Neural cell (in vitro differentiated cells): Measurements from ENCODE around the gene MYBPC3. TPM values are rescaled to one million over a fixed set of nuclear protein-coding genes. Genes with fewer than 3 reads are reported as not detected.

Experiments
- H2AFZ ChIP-seq: fragments of 200-600, 300-800 bp; sonication (generic), shearing (Covaris generic); 2 replicates; pipeline ENCODE4 v1.6.0; 2014; ENCODE audit warnings: low read depth, mild to moderate bottlenecking, antibody characterized with exemption, low read length, moderate library complexity
- H3F3A ChIP-seq: fragments of 200-600 bp; shearing (Covaris generic); 2 replicates; pipeline ENCODE4 v1.6.1; 2016; ENCODE audit warnings: mild to moderate bottlenecking, moderate library complexity, mixed read lengths, antibody characterized with exemption, low read length; ENCODE audit not compliant: insufficient read depth, poor library complexity, severe bottlenecking
- H3K27ac ChIP-seq: fragments of 200-600, 300-800 bp; sonication (generic), shearing (Covaris generic); 2 replicates; pipeline ENCODE4 v1.5.1; 2014; ENCODE audit warnings: mild to moderate bottlenecking, low read length, moderate library complexity
- H3K27me3 ChIP-seq: fragments of 300-800, 200-600 bp; sonication (generic), shearing (Covaris generic); 2 replicates; pipeline ENCODE4 v1.6.0; 2014; ENCODE audit warnings: mild to moderate bottlenecking, low read depth, low read length, moderate library complexity; ENCODE audit not compliant: insufficient read depth
- H3K36me3 ChIP-seq: fragments of 300-800, 200-600 bp; sonication (generic), shearing (Covaris generic); 2 replicates; pipeline ENCODE4 v1.5.1; 2014; ENCODE audit warnings: mild to moderate bottlenecking, antibody characterized with exemption, low read length, moderate library complexity; ENCODE audit not compliant: insufficient read depth
- H3K4me2 ChIP-seq: fragments of 300-800, 200-600 bp; sonication (generic), shearing (Covaris generic); 2 replicates; pipeline ENCODE4 v1.6.0; 2014; ENCODE audit warnings: mild to moderate bottlenecking, low read length
- H3K4me3 ChIP-seq: fragments of 300-800, 200-600 bp; sonication (generic), shearing (Covaris generic); 2 replicates; pipeline ENCODE4 v1.5.1; 2014; ENCODE audit warnings: mild to moderate bottlenecking, low read length, moderate library complexity
- H3K79me2 ChIP-seq: fragments of 200-600 bp; shearing (Covaris generic); replicated peaks from 2 replicates; pipeline ENCODE4 v1.6.0; 2014; ENCODE audit warnings: mild to moderate bottlenecking, low read length, moderate library complexity; ENCODE audit not compliant: insufficient read depth
- H3K9ac ChIP-seq: fragments of 300-800, 200-600 bp; sonication (generic), shearing (Covaris generic); 2 replicates; pipeline ENCODE4 v1.6.1; 2016; ENCODE audit warnings: mild to moderate bottlenecking, low read length, mixed read lengths
- H3K9me2 ChIP-seq: fragments of 200-600 bp; shearing (Covaris generic); 2 replicates; pipeline ENCODE4 v1.6.1; 2016; ENCODE audit warnings: mild to moderate bottlenecking, low read length, mixed read lengths; ENCODE audit not compliant: insufficient read depth
- H3K9me3 ChIP-seq: fragments of 200-600, 300-800 bp; sonication (generic), shearing (Covaris generic); 2 replicates; pipeline ENCODE4 v1.6.1; 2016; ENCODE audit warnings: mild to moderate bottlenecking, mixed run types, low read length, moderate library complexity, mixed read lengths
- H4K20me1 ChIP-seq: fragments of 200-600 bp; shearing (Covaris generic); 2 replicates; pipeline ENCODE4 v1.6.1; 2016; ENCODE audit warnings: mild to moderate bottlenecking, mixed run types; ENCODE audit not compliant: insufficient read depth
- CTCF ChIP-seq: fragments of 450-650 bp; IDR thresholded peaks from 2 replicates; pipeline ENCODE4 v1.5.1; 2014; ENCODE audit warnings: antibody characterized with exemption, mild to moderate bottlenecking, moderate library complexity; ENCODE audit not compliant: poor library complexity, severe bottlenecking
- EP300 ChIP-seq: fragments of 450-650 bp; conservative IDR thresholded peaks from 2 replicates; pipeline ENCODE4 v1.6.1; 2014; ENCODE audit warnings: antibody characterized with exemption, mild to moderate bottlenecking, moderate library complexity; ENCODE audit not compliant: poor library complexity, severe bottlenecking
- EZH2 ChIP-seq: fragments of 200-600, 300-800 bp; shearing (Covaris generic), sonication (generic); IDR thresholded peaks from 2 replicates; pipeline ENCODE4 v1.6.1; 2014; ENCODE audit warnings: antibody characterized with exemption, low read length, borderline replicate concordance, mild to moderate bottlenecking; ENCODE audit not compliant: insufficient read depth, poor library complexity, severe bottlenecking
- MXI1 ChIP-seq: fragments of 450-650 bp; conservative IDR thresholded peaks from 2 replicates; pipeline ENCODE4 v1.6.1; 2014; ENCODE audit warnings: antibody characterized with exemption, mild to moderate bottlenecking; ENCODE audit not compliant: poor library complexity, severe bottlenecking
- POLR2AphosphoS5 ChIP-seq: IDR thresholded peaks from 2 replicates; pipeline ENCODE4 v1.6.1; 2012
- RAD21 ChIP-seq: fragments of 450-650 bp; conservative IDR thresholded peaks from 2 replicates; pipeline ENCODE4 v1.6.1; 2014; ENCODE audit warnings: antibody characterized with exemption, mild to moderate bottlenecking, moderate library complexity
- SMC3 ChIP-seq: fragments of 450-650 bp; conservative IDR thresholded peaks from 2 replicates; pipeline ENCODE4 v1.6.1; 2014; ENCODE audit warnings: antibody characterized with exemption, mild to moderate bottlenecking, moderate library complexity; ENCODE audit not compliant: poor library complexity
- TAF1 ChIP-seq: IDR thresholded peaks from 2 replicates; pipeline ENCODE4 v1.6.1; 2012; ENCODE audit warnings: low read depth
- polyA plus RNA-seq: library from polyadenylated mRNA; depleted of rRNA; stranded (reverse); fragments of >200 nt; gene quantifications from 2 replicates; pipeline ENCODE4 v1.2.3, GENCODE V29; 2014
- TF ChIP-seq, protein P1 (sequence below): IDR thresholded peaks from 2 replicates; pipeline ENCODE4 v1.6.1; 2012; ENCODE audit warnings: borderline replicate concordance

Gene MYBPC3
- polyA plus RNA-seq, 1 donor from 2014 or later, result not detected

DNA sequence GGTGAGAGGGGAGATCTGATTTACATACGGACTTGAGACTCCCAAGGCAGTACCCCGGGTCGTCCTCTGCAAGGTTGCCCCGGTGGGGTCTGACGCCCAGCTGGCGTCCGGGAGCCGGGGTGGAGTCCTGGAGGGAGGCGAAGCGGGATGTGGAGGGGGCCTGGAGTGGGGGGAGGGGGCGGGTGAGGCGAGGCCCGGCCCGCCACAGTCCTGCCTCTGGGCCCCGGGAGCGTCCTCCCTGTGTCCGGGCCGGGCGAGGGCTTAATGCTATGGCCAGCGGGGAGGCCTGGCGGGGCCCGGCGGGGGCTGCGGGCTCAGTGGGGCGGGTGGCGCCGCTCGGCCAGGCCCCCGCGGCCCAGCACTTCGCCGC lies 2.4 kb upstream of the MYBPC3 start (continued):
- TF ChIP-seq EP300 (no peak), SMC3 (no peak)

- H2AFZ ChIP-seq, result no peak overlapping the region
- H3F3A ChIP-seq, result no peaks in the 10 kb centered on the region
- no peak overlapping the region for H3K4me3 ChIP-seq
- H4K20me1 ChIP-seq, result no peaks in the 10 kb centered on the region
- no peaks in the 10 kb centered on the region for H3K9me2 ChIP-seq
- no peak overlapping the region for H3K9ac ChIP-seq
- H3K4me2 ChIP-seq, result no peak overlapping the region
- H3K27me3 ChIP-seq, result no peaks in the 10 kb centered on the region
- TF ChIP-seq EZH2 (no peak), CTCF (no peak), EP300 (no peak), MXI1 (no peak), TAF1 (no peak), SMC3 (no peak), POLR2AphosphoS5 (no peak), RAD21 (no peak)
- TF ChIP-seq, protein P1, sequence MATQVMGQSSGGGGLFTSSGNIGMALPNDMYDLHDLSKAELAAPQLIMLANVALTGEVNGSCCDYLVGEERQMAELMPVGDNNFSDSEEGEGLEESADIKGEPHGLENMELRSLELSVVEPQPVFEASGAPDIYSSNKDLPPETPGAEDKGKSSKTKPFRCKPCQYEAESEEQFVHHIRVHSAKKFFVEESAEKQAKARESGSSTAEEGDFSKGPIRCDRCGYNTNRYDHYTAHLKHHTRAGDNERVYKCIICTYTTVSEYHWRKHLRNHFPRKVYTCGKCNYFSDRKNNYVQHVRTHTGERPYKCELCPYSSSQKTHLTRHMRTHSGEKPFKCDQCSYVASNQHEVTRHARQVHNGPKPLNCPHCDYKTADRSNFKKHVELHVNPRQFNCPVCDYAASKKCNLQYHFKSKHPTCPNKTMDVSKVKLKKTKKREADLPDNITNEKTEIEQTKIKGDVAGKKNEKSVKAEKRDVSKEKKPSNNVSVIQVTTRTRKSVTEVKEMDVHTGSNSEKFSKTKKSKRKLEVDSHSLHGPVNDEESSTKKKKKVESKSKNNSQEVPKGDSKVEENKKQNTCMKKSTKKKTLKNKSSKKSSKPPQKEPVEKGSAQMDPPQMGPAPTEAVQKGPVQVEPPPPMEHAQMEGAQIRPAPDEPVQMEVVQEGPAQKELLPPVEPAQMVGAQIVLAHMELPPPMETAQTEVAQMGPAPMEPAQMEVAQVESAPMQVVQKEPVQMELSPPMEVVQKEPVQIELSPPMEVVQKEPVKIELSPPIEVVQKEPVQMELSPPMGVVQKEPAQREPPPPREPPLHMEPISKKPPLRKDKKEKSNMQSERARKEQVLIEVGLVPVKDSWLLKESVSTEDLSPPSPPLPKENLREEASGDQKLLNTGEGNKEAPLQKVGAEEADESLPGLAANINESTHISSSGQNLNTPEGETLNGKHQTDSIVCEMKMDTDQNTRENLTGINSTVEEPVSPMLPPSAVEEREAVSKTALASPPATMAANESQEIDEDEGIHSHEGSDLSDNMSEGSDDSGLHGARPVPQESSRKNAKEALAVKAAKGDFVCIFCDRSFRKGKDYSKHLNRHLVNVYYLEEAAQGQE, result no peak
- H3K79me2 ChIP-seq, result no peaks in the 10 kb centered on the region
- H3K36me3 ChIP-seq, result no peaks in the 10 kb centered on the region
- H3K27ac ChIP-seq, result no peak overlapping the region
- no peaks in the 10 kb centered on the region for H3K9me3 ChIP-seq
These were observed 1.7 kb upstream of the MYBPC3 start for GRCh38 chr11:47353978-47354774.
